NCI-H345 treated with DMSO at 0.1 percent for 48 hours (cell line): ENCODE data around the gene PTGER4.
"Not testable (repeated sequence)": the region's sequence is repeated elsewhere in the genome, so short reads cannot be mapped to it uniquely, and the experiment has no call there.

Source experiments
- DNase-seq: peaks from one replicate; lab custom pipeline; 2025; ENCODE audit not compliant: unreplicated experiment; lab: John Stamatoyannopoulos, UW

The PTGER4 gene

GRCh38 chr5:40688996-40689395, 9.3 kb downstream of the PTGER4 start:
- DNase-seq, result no peak

- DNase-seq, result no peak
These were observed 9.7 kb downstream of the PTGER4 start for GRCh38 chr5:40689438-40689837.

- DNase-seq, result no peak
These were observed 10.6 kb downstream of the PTGER4 start for GRCh38 chr5:40690267-40690666.

- no peak for DNase-seq
These were observed 12.2 kb downstream of the PTGER4 start for GRCh38 chr5:40691894-40692293.

GRCh38 chr5:40694433-40694832, 14.7 kb downstream of the PTGER4 start:
- DNase-seq, result no peak

GRCh38 chr5:40700116-40700782, 20.5 kb downstream of the PTGER4 start:
- no peak for DNase-seq

- not testable (repeated sequence) for DNase-seq
These were observed 22.3 kb downstream of the PTGER4 start for GRCh38 chr5:40702027-40702426.

- not testable (repeated sequence) for DNase-seq
These were observed 25.8 kb downstream of the PTGER4 start for GRCh38 chr5:40705484-40705883.

- not testable (repeated sequence) for DNase-seq
These were observed 30.9 kb downstream of the PTGER4 start for GRCh38 chr5:40710575-40710974.

- no peak for DNase-seq
These were observed 34.3 kb downstream of the PTGER4 start for GRCh38 chr5:40714001-40714400.

GRCh38 chr5:40716000-40716399, 36.3 kb downstream of the PTGER4 start:
- DNase-seq, result no peak

GRCh38 chr5:40716590-40716989, 36.9 kb downstream of the PTGER4 start:
- DNase-seq, result no peak

GRCh38 chr5:40717281-40717680, 37.6 kb downstream of the PTGER4 start:
- DNase-seq, result no peak

- DNase-seq, result no peak
These were observed 40.4 kb downstream of the PTGER4 start for GRCh38 chr5:40720069-40720468.

- DNase-seq, result not testable (repeated sequence)
These were observed 42.8 kb downstream of the PTGER4 start for GRCh38 chr5:40722497-40722911.

- DNase-seq, result no peak
These were observed 53.7 kb downstream of the PTGER4 start for GRCh38 chr5:40733434-40733833.

GRCh38 chr5:40733879-40734563, 54.3 kb downstream of the PTGER4 start:
- no peak for DNase-seq

GRCh38 chr5:40734986-40735385, 55.3 kb downstream of the PTGER4 start:
- DNase-seq, result no peak

- no peak for DNase-seq
These were observed 55.9 kb downstream of the PTGER4 start for GRCh38 chr5:40735609-40736008.

- DNase-seq, result no peak
These were observed 56.6 kb downstream of the PTGER4 start for GRCh38 chr5:40736103-40736875.

- no peak for DNase-seq
These were observed 58.8 kb downstream of the PTGER4 start for GRCh38 chr5:40738502-40738901.
